ENCODE measurements around the gene PAQR5.
A peak's percentile ranks its signal among the peaks of the same experiment; 100 is the strongest.

PAQR5 gene

DNA sequence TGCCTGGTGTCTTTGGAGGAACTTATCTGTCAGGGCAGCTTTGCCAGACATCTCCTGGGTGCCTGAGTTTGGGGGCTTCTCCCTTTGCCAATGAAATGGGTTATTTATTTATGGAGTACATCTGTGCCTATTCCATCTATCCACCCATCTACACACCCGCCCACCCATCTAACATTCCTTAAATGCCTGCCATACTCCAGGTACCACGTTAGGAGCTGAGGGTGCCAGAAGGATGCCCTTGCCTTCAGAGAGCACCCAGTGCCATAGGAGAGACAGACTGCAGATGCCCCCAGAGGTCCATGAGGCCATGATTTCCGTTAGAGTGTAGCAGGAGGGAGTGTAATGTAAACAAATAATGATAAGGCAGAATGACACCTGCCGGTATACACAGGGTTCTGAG, 93.6 kb downstream of the PAQR5 start:
- DNase-seq (ENCODE audit: low read depth in 3 of 3), result no peak

DNA sequence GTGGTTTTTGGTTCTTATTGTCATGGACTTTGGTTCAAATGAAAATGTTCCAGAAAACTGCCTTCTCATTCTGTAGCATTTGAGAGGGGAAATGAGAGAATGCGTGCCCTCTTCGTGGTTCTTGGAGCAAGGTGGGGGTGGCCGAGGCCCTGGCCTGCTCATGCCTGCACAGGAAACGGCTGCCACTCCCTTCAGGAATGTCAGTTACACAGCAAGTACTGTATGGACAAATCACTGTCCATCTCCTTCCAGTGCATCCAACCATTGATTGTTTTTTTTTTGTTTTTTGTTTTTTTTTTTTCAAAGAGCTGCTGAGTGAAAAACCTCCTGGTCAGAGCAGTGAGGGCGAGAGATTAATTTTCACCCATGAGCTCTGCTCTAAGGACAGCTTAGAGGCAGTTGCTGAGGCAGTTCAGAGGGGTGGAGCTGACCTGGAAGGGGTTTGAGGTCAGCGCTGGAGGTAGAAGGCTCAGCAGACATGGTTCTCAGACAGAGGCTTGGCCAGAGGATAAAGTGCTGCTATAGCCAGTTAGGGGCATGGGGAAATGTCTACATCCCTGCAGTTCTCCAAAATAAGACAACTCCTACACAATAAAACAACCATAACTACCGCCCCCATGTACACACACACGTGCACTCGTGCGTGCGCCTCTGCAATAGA, 95.2 kb downstream of the PAQR5 start:
- DNase-seq (ENCODE audit: low read depth in 3 of 3), result no peak

DNA sequence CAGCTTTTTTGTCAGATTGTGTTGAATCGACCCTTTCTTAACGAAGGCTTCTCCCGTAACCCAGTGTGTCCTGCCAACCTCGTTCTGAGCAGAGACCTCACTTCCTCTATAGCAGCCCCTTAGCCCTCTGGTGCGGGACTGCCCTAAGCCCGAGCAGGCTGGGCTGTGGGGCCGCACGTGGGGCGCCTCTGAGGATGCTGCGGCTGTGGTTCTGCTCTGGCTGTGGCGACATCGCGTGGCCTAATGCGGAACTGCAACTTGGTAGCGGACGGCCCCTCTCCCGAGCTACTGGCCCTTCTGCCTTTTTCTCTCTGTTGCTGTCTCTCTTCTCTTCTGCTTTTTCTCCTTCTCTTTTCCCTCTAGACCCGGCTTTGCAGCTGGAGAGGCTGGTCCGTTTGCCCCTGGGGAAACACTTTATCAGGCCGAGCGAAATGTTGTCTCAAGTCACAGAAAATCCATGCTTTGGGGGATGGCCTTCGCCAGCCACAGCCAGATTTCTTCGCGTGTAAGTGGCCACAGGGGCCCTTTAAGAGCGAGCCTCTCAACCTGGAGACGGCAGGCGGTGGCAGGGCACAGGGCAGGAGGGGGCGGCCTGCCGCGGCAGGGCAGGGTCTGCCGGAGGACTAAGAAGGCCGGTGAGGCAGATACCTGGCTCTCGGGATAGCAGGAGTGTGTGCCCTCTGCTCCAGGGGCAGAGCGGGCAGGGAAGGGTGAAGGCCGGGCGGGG, 96.0 kb downstream of the PAQR5 start:
- DNase-seq (ENCODE audit: low read depth in 3 of 3), result peak; percentile 70 to 78 (median 75)

DNA sequence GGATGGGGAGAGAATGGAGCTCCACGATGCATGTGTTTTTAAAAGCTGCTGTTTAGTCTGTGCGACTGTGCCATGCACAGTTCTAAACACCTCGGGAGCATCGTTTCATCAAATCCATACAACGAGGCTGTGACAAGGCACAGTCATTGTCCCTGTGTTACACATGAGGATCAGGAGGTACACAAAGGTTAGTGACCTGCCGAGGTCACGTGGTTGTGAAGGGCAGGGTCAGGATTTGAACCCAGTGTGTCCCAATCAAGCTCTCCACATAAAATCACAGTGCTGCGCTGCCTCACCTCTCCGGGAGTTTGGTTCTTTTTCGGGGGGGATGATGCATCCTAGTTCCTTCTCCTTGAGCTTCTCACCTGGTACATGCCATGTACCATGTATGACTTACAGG, 96.7 kb downstream of the PAQR5 start:
- no peak for DNase-seq (ENCODE audit: low read depth in 3 of 3)

DNA sequence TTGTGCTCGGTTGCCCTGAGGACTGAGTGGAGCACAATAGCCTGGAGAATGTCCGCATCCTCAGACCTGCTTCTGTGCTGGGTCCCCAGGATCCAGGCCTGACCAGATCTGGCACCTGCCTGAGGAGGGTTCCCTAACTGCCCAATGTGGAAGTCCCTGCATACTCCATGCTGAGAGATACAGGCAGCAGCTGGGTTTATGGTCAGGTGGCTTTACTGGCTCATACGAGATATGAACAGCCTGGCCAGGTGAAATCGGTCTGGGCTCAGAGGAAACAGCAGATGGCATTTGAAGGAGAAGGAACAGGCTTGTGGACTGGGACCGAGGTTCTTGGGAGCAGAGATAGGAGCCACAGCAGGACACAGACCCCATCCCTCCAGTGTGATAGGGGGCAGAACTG, 97.3 kb downstream of the PAQR5 start:
- DNase-seq (ENCODE audit: low read depth in 3 of 3), result no peak

DNA sequence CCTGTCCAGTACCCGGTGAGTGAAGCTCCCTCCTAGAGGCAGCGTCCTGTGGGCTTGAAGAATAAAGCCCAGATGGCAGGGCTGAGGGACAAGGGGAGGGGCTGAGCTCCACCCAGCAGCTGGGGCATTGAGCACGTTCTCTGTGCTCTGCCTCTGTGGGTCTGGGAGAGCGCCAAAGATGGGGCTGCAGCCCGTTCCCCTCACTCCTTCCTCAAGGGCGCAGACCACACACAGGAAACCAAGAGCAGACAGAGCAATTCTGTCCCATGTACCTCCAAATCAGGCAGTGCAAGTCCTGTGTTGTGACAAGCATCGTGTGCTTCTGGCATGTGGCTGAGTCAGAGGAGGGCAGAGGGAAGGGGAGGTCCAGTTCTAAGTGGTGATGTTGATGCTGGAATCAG, 99.8 kb downstream of the PAQR5 start:
- no peak for DNase-seq (ENCODE audit: low read depth in 3 of 3)

DNA sequence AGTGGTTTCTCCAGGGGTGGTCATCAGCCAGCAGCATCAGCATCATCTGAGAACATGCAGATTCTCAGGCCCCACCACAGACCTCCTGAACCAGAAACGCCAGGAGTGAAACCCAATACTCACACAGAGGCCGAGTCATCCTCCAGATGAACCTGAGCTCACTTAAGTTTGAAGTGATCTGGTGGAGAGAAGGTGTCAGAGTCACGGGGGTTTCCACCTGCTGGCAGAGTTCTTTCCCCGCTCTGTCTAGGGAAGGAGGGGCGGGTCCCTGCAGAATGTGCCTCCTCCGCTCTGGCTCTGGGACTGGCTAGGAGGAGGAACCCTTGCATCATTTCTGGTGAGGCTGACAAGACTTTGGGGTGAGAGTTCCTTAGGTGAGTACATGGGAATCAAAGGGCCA, 102.1 kb downstream of the PAQR5 start:
- DNase-seq (ENCODE audit: low read depth in 3 of 3), result peak in 1 of 3 donors; percentile 40

DNA sequence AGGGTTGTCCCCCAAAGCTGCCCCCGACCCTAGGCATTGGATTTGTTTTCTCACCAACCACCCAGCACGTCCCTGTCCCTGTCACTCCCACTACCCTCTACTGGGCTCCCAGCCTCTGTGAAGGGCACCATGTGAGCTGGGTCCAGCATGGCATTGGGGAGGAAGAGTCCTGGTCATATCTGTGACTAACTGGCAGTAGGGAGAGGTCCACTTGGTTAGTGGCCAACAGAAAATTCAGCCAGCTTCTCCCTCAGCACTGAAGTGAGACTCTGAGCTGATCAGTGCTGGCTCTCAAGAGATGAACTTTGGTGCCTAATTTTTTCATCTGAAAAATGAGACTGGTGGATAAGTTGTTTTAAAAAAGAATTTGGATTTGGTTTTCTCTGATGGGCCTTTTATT, 104.1 kb downstream of the PAQR5 start:
- no peak for DNase-seq (ENCODE audit: low read depth in 3 of 3)

DNA sequence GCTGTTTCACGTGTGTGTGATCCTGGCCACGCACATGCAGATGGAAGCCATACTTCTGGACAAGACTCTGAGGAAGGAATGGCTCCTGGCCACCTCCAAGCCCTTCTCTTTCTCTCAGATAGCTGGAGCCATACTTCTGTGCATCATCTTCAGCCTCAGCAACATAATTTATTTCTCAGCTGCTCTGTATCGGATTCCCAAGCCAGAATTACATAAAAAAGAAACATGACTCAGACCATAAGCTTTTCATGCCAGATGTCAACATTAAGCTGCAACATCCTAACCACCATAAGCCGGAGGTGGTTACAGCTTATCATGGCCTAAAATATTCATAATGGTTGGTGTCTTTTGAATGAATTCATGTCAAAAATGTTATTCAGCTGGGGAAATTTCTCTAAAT, 104.9 kb downstream of the PAQR5 start:
- no peak for DNase-seq (ENCODE audit: low read depth in 3 of 3)

DNA sequence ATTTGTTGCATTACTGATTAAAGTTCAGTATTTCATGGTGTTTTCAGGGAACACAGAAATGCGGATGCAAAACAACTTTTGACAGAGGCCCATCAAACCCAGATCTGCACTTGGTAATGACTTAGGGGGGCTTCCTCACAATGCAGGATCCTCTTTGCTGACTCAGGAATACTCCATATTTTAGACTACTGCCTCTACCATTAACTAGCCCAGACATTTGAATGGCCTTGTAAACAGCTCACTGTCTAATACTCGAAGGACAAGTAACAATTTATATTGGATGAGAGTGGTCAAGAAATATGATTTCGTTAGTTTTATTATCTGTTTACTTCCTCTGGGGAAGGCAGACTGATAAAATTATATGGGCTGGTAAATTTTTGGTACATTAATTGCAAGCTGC, 106.4 kb downstream of the PAQR5 start:
- no peak for DNase-seq (ENCODE audit: low read depth in 3 of 3)

DNA sequence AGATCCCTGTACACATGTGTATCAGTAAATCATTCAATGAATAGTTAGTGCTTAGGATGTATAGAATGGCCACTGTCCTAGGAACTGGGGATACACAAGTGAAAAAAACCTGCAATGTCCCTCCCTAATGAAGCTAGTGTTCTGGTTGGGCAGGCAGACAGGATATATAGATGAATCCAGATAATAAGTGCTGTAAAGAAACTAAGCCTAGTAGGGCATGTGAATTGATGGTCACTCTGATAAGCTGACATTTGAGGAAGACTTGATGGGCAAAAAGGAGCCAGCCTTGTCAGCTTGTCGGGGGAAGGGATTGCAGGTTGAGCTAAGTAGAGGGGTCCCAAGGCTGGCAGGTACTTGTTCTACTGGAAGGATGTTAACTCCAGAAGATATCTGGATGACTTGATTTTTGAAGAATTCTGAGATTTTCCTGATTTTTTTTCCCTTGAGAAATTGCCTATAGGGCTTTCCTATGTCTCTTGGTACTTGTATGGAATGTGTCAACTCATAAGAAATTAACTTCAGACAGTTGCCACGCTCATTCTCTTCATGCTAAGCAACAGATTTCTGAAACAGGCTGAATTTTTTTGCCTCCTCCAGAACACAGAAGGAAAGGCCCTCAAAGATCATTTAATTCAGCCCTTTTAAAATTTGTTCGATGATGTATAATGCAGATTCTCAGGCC, 109.1 kb downstream of the PAQR5 start:
- DNase-seq (ENCODE audit: low read depth in 3 of 3), result no peak

DNA sequence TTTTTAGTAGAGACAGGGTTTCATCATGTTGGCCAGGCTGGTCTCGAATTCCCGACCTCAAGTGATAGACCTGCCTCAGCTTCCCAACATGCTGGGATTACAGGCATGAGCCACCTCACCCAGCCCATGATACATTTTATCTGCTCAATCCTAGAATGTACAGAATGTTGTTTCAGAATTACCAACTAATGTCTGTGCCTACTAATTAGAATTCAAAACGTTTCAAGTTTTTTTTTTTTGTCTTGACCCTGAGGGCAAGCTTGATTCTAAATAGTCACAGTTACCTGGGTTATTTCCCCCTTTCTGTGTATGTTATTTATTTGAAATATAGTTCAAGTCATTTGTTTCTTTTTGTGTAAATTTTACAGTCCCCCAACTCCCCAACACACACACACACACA, 110.1 kb downstream of the PAQR5 start:
- no peak for DNase-seq (ENCODE audit: low read depth in 3 of 3)

DNA sequence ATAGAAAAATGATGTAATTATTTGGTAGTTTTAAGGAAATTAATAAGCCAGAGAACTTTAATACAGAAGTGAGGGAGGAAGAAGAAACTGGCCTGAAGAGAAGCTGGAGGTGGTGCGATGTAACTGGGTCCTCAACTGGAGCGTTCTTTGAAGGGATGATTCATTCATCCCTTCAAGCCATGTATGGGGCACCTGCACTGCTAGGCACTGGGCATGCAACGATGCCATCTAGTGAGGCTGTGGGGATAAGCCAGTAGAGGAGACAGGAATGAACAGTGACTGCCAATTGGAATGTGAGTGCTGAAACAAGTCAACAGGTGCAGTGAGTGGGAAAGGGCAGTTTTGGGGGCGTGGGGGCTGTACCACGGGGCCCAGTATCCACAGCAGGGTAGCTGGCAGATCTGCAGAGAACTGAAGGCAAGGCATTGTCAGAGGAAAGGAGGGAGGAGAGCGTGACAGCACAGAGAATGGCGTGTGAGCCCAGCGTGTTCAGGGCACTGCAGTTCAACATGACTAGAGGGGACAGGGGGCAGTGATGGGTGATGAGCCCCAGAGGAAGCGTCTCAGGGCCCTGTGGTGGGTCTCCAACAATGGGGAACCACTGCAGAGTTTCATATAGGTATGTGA, 111.6 kb downstream of the PAQR5 start:
- DNase-seq (ENCODE audit: low read depth in 3 of 3), result peak in 1 of 3 donors; percentile 29

DNA sequence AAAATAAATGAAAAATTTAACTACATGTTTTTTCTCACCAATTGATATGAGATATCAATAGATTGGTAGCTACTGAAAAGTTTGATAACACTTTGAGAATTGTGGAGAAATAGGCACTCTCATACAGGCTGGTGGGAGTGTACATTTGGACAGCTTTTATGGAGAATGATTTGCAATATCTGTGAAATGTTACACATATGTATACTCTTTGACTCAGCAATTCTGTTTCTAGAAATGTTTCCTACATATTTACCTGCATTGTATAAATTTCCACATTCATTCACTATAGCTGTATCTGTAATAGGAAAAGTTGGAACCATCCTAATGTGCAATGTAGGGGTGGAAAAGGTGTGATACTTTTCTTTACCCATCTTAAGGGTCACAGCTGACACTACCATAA, 113.6 kb downstream of the PAQR5 start:
- no peak for DNase-seq (ENCODE audit: low read depth in 3 of 3)

DNA sequence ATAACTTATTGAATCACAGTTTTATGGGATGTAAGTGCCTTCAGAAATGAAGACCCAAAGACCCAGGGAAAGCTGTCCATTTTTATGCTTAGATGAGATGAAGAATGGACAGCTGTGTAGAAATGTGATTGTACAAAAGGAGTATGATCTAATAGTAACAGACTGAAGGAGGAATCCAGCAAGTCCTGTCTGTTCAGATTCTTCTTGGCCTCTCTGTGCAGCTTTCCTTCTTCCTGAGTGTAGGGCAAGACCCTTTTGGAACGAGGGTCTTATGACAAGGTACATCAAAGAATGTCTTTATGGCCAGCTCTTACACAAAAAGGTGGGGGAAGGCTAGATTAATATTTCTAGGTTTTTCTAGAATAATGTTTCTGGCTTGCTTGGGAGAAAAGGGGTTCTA, 114.0 kb downstream of the PAQR5 start:
- DNase-seq (ENCODE audit: low read depth in 3 of 3), result no peak

DNA sequence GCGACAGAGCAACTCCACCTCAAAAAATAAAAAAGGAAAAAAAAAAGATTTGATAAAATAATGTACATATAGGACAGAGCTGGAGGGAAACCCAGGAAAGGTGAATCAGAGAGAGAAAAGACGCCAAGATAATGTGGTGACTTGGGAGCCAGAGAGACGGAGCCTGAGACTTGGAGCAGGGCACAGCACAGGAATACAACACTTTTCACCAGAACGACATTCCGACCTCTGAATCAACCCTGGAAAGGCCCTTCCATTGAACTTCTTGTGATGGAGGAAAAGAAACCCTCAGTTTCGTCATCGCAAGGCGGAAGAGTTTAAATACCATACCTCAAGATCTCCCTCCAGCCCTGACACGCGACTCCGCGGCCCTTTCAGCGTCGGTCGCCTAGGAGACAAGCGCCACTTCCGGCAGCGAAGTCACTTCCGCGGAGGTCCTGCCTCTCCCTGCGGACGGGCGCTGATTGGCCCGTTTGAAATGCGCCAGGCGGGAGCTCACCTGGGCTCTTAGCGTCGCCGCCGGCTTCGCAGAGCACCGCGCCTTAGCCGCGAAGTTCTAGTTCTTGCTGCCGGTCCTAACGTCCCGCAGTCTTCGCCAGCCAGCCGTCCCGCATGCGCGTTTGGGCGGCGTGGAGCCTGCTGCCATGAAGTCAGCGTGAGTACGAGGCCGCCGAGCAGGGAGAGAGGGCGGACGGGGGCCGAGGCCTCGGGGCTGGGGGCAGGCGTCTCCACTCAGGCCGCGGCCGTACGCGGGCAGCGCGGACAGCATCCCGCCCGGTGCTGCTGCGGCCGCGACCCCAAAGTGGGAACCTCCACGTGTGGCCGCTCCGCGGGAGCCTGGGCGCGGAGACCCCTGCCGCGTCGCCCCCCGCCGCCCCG, 115.3 kb downstream of the PAQR5 start, which contains the start of gene KIF23:
Gene KIF23, plus strand, starts transcription at position 528 of the 879 bp plus-strand sequence. Its CDS starts 117 bp downstream, at position 645.
- peak; percentile 83 to 89 (median 83) for DNase-seq (ENCODE audit: low read depth in 3 of 3)

DNA sequence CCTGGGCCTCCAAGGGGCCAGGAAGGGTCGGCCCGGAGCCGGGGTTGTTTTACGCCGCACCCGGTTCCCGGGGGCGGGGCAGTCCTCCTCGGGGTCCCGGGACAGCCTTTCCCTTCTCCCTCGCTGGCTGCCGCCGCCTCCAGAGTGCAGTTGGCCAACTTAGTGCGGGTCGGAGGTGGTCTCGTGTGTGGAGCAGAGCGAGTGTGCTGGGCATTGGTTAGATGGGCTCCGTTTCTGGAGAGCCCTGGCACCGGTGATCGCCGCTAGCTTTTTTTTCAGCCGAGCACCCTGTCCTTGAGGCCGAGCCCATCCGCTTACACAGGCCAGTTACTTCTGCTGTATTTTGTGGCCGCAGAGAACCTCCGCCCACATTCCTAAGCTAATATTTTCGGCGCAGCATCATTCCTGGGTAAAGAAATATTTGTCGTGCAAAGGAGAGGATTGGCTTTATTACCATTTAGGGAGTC, 116.0 kb downstream of the PAQR5 start:
- peak in 1 of 3 donors; percentile 20 for DNase-seq (ENCODE audit: low read depth in 3 of 3)

DNA sequence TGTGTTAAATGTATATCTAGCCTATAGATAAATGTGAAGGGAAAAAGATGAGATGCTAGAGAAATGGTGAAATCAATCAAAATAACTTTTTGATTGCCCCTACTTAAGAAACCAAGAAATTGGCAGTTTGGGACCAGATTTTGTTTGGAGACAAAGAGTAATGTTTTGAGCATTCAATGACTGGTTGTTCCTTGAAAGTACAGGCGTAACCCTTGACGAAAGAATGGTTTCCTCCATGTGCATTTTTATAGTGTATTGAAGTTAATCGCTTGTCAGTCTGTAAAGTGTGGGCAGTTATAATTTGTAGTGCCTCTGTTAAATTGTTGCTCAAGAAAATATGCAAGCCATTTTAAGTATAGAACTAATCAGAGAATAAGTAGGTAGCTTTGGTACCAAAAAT, 116.7 kb downstream of the PAQR5 start:
- DNase-seq (ENCODE audit: low read depth in 3 of 3), result no peak

DNA sequence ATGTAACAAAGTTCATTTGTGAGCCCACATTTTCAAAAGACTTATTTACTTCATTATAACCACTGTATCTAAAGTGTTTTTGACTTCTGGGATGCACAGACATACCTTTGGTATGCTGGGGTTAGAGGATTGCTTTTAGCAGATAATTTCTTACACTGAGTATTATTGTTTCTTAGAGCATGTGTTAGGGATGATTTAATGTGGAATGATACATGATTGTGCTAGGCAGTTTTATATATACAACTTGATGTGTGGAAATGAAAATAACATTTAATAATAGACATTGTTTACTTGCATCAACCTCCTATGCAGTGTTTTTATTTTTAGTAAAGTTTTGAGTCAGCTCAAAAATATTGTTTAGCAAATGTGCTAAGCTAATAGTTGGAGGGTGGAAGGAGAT, 118.9 kb downstream of the PAQR5 start:
- DNase-seq (ENCODE audit: low read depth in 3 of 3), result no peak

DNA sequence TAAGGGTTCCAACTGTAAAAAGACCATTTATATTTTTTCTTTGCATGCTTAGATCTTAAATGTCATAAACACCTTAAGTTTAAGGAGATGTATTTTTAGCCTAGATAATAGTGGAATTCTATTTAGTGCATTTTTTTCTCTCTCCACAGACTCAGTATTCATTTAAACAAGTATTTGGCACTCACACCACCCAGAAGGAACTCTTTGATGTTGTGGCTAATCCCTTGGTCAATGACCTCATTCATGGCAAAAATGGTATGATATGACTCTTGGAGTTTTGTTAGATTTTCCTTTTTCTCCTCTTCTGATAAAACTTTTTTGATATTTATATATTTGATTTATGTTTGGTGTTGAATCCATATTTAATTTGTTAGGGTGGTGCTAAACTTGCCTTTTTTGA, 122.8 kb downstream of the PAQR5 start:
- no peak for DNase-seq (ENCODE audit: low read depth in 3 of 3)

DNA sequence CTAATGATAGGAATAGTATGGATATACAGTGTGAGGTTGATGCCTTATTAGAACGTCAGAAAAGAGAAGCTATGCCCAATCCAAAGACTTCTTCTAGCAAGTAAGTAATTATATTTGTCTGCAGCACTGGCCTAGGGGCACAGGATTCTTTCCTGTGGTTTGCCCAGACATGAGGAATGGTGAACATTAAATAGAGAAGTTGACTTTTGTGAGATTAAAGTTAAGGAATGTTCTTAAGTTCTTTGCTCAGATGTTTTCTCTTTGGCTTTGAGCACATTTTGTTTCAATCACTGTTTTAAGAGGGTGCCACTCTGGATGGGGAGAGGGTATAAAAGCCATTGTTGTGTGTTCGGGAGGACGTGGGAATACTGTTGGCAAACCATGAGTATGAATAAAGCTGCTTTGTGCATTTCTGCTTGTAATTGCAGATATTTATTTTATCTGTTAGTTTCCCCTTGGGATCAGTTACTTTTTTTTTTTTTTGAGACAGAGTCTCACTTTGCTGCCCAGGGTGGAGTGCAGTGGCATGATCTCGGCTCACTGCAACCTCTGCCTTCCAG, 123.7 kb downstream of the PAQR5 start:
- no peak for DNase-seq (ENCODE audit: low read depth in 3 of 3)

Measured in stimulated activated CD4-positive, alpha-beta T cell treated with anti-CD3 and anti-CD28 coated beads, TNF-alpha, amount 100 ng/mL, for 48 hours (primary cell).